ENCODE data around the gene EPB41.

DNA sequence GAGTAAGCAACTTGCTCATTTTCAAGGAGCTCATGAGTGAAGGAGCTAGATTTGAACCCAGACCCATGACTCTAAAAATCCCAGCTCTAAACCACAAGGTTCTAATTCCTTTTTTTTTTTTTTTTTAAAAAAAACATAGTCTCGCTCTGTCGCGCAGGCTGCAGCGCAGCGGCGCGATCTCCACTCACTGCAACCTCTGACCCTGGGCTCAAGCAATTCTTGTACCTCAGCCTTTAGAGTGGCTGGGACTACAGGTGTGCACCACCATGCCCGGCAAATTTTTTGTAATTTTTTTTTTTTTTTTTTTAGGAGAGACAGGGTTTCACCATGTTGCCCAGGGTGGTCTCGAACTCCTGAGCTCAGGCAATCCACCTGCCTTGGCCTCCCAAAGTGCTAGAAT, 253.5 kb downstream of the EPB41 start:
- TF ChIP-seq, protein P1, sequence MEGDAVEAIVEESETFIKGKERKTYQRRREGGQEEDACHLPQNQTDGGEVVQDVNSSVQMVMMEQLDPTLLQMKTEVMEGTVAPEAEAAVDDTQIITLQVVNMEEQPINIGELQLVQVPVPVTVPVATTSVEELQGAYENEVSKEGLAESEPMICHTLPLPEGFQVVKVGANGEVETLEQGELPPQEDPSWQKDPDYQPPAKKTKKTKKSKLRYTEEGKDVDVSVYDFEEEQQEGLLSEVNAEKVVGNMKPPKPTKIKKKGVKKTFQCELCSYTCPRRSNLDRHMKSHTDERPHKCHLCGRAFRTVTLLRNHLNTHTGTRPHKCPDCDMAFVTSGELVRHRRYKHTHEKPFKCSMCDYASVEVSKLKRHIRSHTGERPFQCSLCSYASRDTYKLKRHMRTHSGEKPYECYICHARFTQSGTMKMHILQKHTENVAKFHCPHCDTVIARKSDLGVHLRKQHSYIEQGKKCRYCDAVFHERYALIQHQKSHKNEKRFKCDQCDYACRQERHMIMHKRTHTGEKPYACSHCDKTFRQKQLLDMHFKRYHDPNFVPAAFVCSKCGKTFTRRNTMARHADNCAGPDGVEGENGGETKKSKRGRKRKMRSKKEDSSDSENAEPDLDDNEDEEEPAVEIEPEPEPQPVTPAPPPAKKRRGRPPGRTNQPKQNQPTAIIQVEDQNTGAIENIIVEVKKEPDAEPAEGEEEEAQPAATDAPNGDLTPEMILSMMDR (IDR thresholded peaks at IDR 0.05), result no peak
- TF ChIP-seq POLR2A (IDR thresholded peaks at IDR 0.05), result no peak

All from sigmoid colon (tissue), 3 donors.